RWPE1 (cell line): ENCODE results near the gene TMCO1.
"Not testable (repeated sequence)": the region's sequence is repeated elsewhere in the genome, so short reads cannot be mapped to it uniquely, and the experiment has no call there.

Source experiments
- CTCF ChIA-PET: fragments of 350-600 bp; sonication (Branson Sonifier 250); formaldehyde crosslinking; extraction: SDS; loops from one replicate; lab custom pipeline; 2021; lab: Yijun Ruan, JAX
- POLR2A ChIA-PET: fragments of 400-600 bp; formaldehyde crosslinking; extraction: SDS; loops from one replicate; lab custom pipeline; 2020; ENCODE audit warnings: antibody characterized with exemption; ENCODE audit not compliant: low non-redundant PET; lab: Yijun Ruan, JAX
- DNase-seq: peaks from one replicate; pipeline ENCODE4 v3.0.0; 2012; ENCODE audit warnings: low spot score
- H3K27ac ChIP-seq: fragments of 450-650 bp; 2 replicates; pipeline ENCODE4 v1.5.1; 2017
- CTCF ChIP-seq: fragments of 450-650 bp; conservative IDR thresholded peaks from 2 replicates; pipeline ENCODE4 v1.5.1; 2017; ENCODE audit warnings: low read depth, mild to moderate bottlenecking

TMCO1 gene

GRCh38 chr1:165768513-165769394, at the start of gene TMCO1:
TMCO1 (minus strand) TSS chr1:165768868; CDS start chr1:165768751, 117 bp downstream.
- H3K27ac ChIP-seq = peak within 1 kb of the TSS; percentile 93
- ChIA-PET POLR2A (interaction anchor here (0.6 to 0.7 kb wide), 2 partner anchors 59 to 1071 kb away, joined by 3 read pairs; partner anchors contain the start of gene POGK), CTCF (interaction anchor here (0.6 to 0.7 kb wide), 2 partner anchors 103 to 178 kb away, joined by 3 to 4 read pairs; no protein-coding TSS in a partner anchor)
- TF ChIP-seq CTCF = no peak
- DNase-seq = peak; percentile 99

GRCh38 chr1:165816826-165817497, 48.3 kb upstream of the TMCO1 start:
- POLR2A ChIA-PET = no interaction called here
- TF ChIP-seq CTCF = no peak
- DNase-seq = no peak
- CTCF ChIA-PET = no interaction called here
- H3K27ac ChIP-seq = no peak overlapping the region

- DNase-seq = no peak
Observed at GRCh38 chr1:165816157-165816556, 47.5 kb upstream of the TMCO1 start.

GRCh38 chr1:165815725-165816124, 47.1 kb upstream of the TMCO1 start:
- DNase-seq = no peak
- CTCF ChIA-PET = no interaction called here
- POLR2A ChIA-PET = no interaction called here
- H3K27ac ChIP-seq = no peak overlapping the region
- no peak for TF ChIP-seq CTCF

More at GRCh38 chr1:165816157-165816556, 47.5 kb upstream of the TMCO1 start:
- ChIA-PET CTCF (no interaction called here), POLR2A (no interaction called here)
- TF ChIP-seq CTCF = no peak
- no peak overlapping the region for H3K27ac ChIP-seq

- POLR2A ChIA-PET = no interaction called here
- CTCF ChIA-PET = no interaction called here
- H3K27ac ChIP-seq = no peak overlapping the region
- DNase-seq = no peak
- no peak for TF ChIP-seq CTCF
Observed at GRCh38 chr1:165807613-165808012, 38.9 kb upstream of the TMCO1 start.

GRCh38 chr1:165804513-165804912, 35.8 kb upstream of the TMCO1 start:
- CTCF ChIA-PET = interaction anchor here (0.7 kb wide), 1 partner anchor 19 kb away, joined by 4 read pairs; no protein-coding TSS in a partner anchor
- H3K27ac ChIP-seq, DNase-seq, POLR2A ChIA-PET: not testable (repeated sequence)

- H3K27ac ChIP-seq = no peak overlapping the region
- CTCF ChIA-PET = no interaction called here
- POLR2A ChIA-PET = no interaction called here
- TF ChIP-seq CTCF = no peak
- DNase-seq = no peak
Observed at GRCh38 chr1:165799387-165799786, 30.7 kb upstream of the TMCO1 start.
